Astrocyte of the spinal cord (primary cell): ENCODE data around the gene DDX60.
"Not testable (repeated sequence)": the region's sequence is repeated elsewhere in the genome, so short reads cannot be mapped to it uniquely, and the experiment has no call there.

Experiments
- DNase-seq: peaks from one replicate; pipeline ENCODE4 v3.0.0; 2011; ENCODE audit warnings: low read depth, low spot score
- H3K4me3 ChIP-seq: 2 replicates; pipeline ENCODE4 v1.5.1; 2011; ENCODE audit warnings: low read depth, mild to moderate bottlenecking, low read length, moderate library complexity
- CTCF ChIP-seq: IDR thresholded peaks from 2 replicates; pipeline ENCODE4 v1.5.1; 2012; ENCODE audit warnings: low read depth, mild to moderate bottlenecking, low read length, inconsistent platforms
- in situ Hi-C: cut with HindIII; loops from 2 replicates; pipeline ENCODE4 v1.10.0; 2017; ENCODE audit warnings: low sequenced_read_pairs

The DDX60 gene

GRCh38 chr4:168248176-168248710 is 70.3 kb downstream of the DDX60 start:
- in situ Hi-C loops: no loop called here

GRCh38 chr4:168247603-168248002 is 70.9 kb downstream of the DDX60 start:
- no peak overlapping the region for H3K4me3 ChIP-seq
- no peak for DNase-seq
- no peak for TF ChIP-seq CTCF
- in situ Hi-C loops: no loop called here

More at GRCh38 chr4:168248176-168248710, 70.3 kb downstream of the DDX60 start:
- DNase-seq: no peak
- no peak for TF ChIP-seq CTCF
- H3K4me3 ChIP-seq: no peak overlapping the region

- in situ Hi-C loops: no loop called here
These were observed 76.6 kb downstream of the DDX60 start for GRCh38 chr4:168241953-168242352.

DNA sequence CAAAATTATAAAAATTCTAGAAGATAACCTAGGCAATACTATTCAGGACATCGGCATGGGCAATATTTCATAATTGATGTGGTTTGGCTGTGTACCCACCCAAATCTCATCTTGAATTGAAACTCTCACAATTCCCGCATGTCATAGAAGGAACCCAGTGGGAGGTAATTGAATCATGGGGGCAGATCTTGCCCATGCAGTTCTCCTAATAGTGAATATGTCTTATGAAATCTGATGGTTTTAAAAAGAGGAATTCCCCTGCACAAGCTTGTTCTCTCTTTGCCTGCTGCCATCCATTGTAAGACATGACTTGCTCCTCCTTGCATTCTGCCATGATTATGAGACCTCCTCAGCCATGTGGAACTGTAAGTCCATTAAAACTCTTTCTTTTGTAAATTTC is 77.7 kb downstream of the DDX60 start:
- no peak for DNase-seq
- no peak overlapping the region for H3K4me3 ChIP-seq
- in situ Hi-C loops: no loop called here
- TF ChIP-seq CTCF: no peak

More at GRCh38 chr4:168241953-168242352, 76.6 kb downstream of the DDX60 start:
- H3K4me3 ChIP-seq: no peak overlapping the region
- TF ChIP-seq CTCF: no peak
- no peak for DNase-seq

DNA sequence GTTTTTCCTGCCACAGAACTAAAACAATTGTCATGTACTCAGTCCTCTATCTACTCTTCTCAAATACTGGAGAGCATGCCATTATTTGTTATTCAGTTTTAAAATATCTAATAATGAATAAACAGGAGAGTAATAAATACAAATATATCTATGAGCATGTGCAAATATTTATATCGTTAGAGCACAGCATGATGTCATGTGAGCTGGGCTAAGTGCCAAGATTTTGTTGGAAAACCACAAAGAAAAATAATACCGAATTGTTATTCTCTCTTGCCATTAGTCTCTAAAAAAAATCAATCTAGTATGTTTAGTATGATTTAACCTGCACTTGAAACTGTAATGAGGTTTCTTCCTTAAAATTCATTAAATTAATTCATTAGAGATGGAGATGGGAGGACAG is 97.3 kb downstream of the DDX60 start:
- no peak overlapping the region for H3K4me3 ChIP-seq
- DNase-seq: peak; percentile 72
- in situ Hi-C loops: no loop called here
- no peak for TF ChIP-seq CTCF

DNA sequence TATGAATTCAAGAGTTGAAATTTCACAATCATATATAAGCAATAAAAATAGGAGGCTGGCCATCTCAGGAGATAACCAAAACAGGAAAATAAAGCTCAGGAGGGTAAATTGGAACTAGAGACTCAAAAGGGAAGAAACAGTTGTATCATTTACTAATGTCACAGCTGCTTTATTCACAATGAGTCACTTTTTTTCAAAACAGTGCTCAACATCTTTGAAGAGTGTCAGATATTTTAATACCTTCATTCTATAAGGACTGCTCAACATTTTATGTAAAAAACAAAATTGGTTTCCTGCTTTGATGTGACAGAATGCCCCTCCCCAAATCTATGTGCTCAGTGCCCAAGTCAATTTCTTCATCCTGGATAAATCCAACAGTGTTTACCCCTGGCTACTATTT is 97.7 kb downstream of the DDX60 start:
- TF ChIP-seq CTCF: no peak
- H3K4me3 ChIP-seq: no peak overlapping the region
- in situ Hi-C loops: no loop called here
- no peak for DNase-seq

DNA sequence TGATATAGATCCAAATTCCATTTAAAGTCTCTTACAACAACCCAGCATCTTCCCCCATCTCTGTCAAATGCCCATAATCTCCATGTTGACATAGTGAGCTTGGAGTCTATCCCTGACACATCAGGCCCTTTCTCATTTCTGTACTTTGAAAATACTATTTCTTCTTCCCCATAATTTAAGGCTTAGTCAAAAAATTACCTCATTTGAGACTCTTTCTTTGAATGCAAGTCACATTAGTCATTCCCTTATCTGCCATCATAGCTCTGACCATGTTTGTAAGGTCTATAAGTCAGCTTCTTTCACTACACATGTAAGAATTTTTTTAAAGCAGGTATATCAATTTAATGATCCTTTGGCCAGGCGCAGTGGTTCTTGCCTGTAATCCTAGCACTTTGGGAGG is 99.9 kb downstream of the DDX60 start:
- in situ Hi-C loops: no loop called here
- DNase-seq: peak; percentile 60
- TF ChIP-seq CTCF: no peak
- H3K4me3 ChIP-seq: no peak overlapping the region

DNA sequence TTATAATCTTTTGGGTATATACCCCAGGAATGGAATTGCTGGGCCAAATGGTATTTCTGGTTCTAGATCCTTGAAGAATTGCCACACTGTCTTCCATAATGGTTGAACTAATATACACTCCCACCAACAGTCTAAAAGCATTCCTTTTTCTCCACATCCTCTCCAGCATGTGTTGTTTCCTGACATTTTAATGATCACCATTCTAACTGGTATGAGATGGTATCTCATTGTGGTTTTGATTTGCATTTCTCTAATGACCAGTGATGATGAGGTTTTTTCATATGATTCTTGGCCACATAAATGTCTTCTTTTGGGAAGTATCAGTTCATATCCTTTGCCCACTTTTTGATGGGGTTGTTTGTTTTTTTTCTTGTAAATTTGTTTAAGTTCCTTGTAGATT is 105.0 kb downstream of the DDX60 start:
- DNase-seq, H3K4me3 ChIP-seq, in situ Hi-C loops: not testable (repeated sequence)
